HG02870 (cell line): ENCODE measurements around the gene MOB2.
"Not testable (repeated sequence)": the region's sequence is repeated elsewhere in the genome, so short reads cannot be mapped to it uniquely, and the experiment has no call there.

Experiments
- ATAC-seq: cut with Tn5 transposase; IDR thresholded peaks from one replicate; pipeline ENCODE4 v1.9.1; 2021; ENCODE audit warnings: mild to moderate bottlenecking, moderate library complexity; ENCODE audit not compliant: unreplicated experiment

The MOB2 gene

DNA sequence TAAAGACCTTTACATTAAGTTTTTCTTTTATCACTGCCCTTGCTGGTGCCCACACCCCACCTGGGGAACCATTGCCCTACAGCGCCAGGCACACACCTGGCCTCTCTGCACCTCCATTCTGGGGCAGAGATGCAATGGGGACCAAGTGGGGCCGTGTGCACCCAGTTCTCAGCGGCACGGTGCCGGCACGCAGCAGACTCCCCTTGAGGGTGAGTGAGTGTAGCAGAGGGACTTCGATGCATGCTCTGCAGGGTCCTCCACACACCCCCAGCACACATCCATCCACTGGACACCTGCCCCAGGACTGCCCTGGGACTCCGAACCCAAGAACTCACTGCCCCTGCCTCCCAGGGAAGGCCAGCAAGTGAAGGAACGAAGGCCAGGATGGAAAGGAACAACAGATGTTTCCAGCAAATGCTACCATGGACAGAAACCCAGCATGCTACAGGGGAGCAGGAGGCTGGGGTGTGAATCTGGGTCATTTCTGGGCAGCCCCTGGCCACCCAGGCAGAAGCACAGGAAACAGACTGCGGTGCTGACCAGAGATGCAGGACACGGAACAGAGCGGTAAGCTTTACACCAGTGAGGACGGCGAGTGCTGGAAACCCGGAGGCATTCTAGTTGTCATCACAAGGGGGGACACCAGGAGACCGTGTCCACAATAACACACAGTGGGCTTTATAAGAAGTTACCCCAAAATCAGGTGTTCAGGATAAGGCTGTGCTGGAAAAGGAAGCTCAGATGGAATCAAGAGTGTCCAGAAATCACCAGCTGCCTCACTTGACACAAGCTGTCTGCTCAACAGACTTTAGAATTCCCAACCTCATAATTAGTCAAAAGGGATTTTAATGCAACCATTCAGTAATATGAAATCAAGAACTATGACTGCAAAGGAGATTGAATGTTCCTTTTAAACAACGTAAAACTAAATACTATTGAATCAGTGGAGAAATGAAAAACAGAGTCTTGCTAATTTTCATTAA lies 32.7 kb upstream of the MOB2 start:
- ATAC-seq: no peak

DNA sequence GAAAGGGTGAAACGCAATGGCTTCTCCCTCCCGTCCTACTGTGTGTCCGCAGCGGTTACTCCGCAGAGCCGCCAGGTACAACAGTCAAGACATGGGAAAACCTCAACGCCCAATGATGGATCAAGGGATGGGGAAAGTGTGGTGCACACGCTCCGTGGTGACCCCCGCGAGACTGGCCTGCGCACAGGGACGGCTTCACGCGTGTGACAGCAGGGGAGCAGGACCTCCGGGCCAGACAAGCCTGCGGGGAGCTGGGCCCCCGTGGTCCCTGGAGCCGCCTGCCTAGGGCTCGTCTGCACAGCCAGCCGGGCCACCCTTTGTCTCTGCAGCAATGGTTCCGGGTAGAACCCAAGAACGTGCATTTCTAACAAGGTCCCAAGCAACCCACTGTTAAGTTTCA lies 31.7 kb upstream of the MOB2 start:
- no peak for ATAC-seq

DNA sequence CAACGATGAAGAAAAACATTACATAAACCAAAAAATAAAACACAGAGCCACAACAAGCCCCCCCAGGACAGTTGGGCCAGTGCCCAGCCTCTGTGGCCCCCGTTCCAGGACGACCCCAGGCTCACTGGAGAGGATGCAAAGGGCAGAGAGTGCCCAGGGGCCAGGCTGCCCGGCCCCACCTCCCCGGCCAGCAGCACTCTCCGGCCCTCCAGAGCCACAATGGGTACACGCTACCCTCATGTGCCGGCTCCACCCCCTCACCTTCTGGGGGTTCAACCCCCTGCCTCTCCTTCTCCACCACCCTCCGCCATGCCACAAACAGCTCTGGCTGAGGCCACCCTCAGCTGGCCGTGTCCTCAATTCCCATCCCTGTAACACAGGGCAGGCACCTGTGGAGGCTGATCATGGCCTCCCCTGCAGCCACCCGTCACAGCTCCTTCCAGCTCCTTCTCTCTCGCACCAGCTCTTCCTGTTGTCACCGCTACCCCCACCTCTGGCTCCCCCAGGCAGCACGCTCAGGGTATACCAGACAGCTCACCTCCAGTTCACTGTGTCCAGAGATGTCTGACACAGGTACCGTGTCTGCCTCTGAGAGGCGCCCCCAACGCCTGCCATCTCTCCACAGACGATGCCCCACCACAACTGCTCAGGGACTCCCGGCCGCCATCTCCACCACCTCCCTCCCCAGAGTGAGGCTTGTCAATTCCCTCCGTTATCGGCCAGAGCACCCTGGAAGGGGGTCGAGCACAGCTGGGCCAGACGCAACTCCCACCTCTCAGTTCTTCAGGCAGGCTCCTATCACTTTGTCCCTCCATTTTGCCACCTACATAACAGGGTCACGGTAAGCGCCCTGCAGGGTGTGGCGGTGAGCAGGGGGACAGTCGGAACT lies 30.8 kb upstream of the MOB2 start:
- no peak for ATAC-seq

DNA sequence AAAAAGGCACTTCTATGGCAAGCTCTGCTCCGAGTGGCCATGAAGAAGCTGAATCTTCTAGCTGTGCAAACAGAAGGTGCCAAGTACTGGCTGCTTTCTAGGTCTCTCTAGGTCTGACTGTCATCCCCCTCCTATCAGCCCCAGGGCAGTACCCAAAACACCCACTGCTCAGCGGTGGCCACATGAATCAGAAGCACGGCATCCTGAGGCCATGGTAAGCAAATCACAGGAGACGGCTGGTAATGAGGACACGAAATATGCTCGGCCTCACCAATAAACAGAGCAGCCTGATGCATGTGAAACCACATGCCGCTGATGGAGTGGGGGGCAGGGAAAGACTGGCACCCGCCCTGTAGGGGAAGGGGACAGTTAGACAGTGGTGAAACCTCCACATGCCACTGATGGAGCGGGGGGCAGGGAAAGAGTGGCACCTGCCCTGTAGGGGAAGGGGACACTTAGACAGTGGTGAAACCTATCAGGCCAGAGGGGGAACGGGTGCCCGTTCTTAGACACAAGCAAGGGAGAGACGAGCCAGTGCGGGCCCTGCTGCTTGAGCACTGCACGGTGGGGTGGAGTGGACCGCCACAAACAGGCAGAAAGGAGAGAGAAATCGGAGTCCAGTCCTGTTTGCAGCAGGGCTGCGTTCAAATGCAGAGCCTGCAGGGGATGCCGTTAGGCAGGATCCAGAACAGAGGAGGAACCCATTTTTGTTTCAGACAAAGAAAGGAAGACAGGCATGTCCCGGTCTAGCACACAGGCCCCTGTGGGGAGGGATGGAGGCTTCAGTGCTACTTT lies 29.9 kb upstream of the MOB2 start:
- no peak for ATAC-seq

DNA sequence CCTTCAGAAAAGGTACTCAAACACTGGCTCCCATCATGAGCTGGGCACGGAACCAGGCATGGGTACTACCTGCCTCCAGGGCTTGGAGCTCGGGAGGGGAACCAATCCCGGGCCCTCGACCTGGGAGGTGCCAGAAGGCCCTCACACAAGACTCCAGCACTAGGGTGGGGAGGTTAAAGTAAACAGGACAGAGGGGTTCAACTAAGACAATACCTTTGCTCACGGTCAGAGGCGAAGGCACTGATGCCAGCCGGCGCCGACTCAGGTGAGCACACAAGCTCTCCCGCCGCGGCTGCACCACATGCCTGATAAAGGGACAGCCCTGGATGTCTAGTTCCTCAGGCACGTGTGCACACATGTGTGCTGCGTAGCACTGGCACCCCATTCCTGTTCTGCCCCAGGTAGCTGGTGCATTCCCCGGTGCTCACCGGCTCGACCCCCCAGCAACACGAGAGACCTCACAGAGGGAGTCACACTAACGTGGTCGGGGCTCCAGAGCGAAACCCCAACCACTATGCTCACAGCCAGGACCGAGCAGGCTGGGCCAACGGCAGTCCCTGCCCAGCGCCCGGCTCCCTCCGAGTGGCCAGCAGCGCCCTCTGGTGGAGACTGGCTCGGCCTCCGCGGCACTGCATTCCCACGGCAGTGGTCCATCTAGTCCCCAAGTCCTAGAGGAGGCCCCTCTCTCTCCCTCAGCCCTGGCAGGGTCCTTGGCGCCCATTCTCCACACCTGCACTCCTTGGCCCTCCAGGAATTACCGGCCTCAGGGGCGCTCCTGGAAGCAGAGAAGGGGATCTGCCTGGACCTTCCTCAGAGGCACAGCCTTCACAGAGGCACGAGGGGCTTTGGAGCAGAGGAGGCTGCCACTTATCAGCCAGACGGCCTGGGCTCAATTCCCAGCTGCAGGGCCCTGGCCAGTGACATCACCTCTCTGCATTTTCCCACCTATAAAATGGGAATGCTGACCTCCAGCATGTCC lies 28.8 kb upstream of the MOB2 start:
- no peak for ATAC-seq

DNA sequence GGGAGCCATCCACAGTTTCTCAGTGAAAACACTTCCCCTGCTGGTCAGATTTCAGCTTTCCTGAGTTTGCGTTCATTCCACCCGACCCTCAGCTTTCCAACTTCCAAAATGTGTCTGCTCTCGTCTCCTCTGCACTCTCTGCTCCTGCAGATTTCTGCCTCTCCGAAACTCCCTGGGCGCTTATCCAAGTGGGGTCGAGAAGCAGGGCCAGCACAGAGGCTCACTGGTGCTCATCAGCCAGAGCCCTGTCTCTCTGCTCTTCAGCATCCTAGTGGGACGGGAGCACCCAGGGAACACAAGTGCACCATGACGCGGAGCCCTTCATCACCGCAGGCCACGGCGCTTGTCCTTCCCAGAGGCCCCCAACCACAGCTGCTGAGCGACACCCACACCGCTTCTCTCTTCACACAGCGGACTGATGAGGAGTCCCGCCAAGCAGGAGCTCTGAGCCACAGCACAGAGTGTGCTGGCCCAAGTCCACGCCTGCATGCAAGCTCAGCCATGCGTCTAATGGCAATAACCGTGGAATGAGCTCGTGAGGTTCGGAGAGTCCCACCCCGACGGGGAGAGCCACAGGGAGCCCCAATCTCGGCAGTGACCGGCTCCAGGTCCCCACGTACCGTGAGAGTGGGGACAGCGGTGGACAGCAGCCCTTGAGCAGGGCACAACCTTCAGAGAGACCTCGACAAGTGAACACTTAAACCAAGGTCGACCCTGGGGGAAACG lies 27.9 kb upstream of the MOB2 start:
- ATAC-seq: no peak

DNA sequence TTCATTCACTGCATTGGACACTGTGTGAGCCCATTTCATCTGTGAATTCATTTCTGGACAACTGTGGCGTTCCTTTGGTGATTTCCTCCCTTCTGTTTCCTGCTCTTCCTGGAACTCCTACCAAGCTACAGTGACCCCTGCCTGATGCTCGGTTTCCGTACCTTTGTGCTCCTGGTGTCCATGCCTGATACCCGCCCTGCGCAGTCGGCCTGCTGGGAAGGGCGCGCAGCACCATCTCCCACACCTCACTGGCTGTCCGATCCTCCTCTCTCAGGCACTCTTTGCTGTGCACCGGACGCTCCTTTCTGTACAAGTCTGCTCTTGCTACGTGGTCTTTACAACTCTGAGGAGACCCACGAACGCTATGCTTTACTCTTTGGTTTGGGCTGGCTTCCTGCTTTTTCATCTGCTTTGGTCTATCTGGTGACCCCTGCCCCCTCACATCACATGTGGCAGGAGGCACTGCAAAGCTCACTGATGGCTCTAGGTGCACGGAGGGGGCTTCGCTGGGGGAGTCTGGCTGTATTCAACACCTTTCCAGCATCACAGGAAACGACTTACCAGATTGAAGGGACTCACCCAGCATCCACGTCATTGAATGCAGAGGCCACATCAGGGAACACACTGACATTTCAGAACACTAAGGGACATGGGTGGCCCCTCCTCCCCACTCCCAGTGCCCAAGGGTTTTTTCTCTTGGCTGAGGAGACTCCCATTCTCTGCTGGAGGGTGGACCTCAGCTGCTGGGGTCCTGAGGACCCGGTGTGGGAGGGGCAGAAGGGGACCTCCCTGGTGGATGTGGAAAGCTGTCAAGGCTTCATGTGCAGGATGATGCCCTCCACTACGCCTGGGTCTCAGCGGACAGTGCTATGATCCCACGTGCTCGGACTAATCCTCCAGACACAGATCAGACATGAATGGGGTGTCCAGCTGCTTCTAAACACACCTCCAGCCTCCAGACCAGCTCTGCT lies 27.0 kb upstream of the MOB2 start:
- no peak for ATAC-seq

DNA sequence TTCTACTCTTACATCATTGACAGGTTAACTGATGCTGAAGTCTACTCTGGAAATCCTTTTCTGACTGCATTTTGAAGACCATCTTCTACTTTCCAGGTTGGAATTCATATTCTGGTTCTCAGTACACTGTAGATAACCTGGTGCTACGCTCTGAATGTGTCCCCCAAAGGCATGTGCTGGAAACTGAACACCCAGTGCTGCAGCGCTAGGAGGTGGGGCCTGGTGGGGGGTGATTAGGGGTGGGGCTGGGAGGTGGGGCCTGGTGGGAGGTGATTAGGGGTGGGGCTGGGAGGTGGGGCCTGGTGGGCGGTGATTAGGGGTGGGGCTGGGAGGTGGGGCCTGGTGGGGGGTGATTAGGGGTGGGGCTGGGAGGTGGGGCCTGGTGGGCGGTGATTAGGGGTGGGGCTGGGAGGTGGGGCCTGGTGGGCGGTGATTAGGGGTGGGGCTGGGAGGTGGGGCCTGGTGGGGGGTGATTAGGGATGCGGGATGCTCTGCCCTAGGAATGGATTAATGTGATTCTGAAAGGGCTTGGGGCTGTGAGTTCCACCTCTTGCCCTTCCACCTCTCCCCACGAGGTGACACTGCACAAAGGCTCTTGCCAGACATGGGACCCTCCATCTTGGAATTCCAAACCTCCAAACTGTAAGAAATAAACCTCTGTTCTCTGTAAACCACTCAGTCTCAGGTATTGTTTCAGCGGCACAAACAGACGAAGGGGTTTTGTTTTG lies 26.1 kb upstream of the MOB2 start:
- ATAC-seq: not testable (repeated sequence)

DNA sequence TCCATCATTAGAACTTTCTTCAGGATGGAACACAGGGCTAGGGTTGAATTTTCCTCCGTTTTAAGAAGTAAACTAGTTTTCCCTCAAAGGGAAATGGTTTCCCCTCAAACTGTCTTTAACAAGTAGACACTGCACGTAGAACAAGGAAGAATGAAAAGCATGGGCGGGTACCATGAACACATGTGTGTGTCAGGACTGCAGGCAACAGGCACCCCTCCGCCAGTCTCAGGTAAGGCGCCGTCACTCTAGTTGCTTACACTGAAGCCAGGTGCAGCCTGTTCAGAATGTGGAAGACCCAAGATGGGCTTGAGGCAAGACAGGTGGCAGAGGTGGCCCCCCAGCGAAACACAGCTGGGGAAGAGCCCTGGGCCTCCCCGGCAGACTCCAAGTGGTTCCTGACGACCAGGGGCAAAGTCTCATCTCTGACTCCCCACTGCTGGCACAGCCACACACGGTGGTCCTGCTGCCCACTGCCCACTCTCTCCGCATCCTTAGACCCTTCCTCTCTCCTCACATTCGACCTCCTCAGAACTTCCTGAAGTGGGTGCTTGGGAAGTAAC lies 25.4 kb upstream of the MOB2 start:
- no peak for ATAC-seq

DNA sequence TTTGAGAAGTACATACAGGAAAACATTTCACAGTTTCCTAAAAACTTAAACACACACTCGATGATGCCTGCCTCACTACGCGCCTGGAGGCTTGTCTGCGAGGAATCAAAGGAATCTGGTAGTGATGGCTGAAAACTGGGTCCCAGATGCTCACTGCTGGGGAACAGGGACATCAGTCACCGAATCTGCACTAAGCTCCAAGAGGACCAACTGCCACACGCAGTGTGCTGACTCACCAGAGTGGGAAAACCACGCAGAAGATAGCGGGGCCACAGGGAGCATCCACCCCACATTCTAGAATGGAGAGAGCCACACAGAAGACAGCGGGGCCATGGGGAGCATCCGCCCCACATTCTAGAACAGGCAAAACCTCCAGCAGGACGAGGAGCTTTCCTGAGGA lies 24.3 kb upstream of the MOB2 start:
- ATAC-seq: no peak

DNA sequence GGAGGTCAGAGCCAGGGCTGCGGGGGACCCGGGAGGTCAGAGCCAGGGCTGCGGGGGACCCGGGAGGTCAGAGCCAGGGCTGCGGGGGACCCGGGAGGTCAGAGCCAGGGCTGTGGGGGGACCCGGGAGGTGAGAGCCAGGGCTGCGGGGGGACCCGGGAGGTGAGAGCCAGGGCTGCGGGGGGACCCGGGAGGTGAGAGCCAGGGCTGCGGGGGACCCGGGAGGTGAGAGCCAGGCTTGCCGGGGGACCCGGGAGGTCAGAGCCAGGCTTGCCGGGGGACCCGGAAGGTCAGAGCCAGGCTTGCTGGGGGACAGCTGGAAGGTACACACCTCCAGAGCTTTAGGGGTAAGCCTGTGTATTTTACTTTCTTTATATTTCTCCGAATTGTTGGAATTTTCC lies 23.8 kb upstream of the MOB2 start:
- ATAC-seq: not testable (repeated sequence)

DNA sequence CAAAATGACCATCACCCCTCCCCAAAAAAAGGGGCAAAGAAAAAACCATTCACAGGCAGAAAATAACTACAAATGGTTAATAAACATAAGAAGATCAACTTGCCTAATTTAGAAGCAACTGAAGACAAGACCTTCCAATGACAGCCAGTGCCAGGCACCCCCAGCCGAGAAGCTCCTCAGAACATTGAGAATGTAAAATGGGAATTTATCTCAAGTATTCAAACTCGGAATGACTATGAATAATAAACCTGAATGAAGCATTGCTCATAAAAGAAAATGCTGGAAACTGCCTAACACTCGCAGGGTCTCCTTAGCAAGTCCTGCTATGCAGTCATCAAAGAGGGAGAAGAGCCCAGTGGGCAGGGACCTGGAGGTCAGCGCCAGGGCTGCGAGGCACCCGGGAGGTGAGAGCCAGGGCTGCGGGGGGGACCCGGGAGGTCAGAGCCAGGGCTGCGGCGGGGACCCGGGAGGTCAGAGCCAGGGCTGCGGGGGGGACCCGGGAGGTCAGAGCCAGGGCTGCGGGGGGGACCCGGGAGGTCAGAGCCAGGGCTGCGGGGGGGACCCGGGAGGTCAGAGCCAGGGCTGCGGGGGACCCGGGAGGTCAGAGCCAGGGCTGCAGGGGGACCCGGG lies 23.2 kb upstream of the MOB2 start:
- ATAC-seq: no peak

DNA sequence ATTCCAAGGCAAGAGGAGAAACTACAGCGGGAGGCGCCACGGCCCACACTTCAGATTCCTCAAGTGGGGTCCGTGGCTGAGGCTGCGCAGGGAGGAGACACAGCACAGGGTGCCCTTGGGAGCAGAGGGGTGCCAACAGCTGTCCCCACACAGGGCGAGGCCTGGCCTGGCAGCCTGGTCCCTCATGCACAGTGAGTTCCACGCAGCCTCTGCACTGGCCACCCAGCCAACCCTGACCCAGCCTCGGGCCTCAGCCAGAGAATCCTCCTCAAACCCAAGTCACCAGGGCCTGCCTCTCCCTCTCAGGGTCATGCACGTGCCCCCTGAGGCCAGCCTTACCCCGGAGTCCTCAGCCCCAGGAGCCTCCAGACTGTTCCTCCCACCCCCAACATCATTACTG lies 22.4 kb upstream of the MOB2 start:
- ATAC-seq: no peak

DNA sequence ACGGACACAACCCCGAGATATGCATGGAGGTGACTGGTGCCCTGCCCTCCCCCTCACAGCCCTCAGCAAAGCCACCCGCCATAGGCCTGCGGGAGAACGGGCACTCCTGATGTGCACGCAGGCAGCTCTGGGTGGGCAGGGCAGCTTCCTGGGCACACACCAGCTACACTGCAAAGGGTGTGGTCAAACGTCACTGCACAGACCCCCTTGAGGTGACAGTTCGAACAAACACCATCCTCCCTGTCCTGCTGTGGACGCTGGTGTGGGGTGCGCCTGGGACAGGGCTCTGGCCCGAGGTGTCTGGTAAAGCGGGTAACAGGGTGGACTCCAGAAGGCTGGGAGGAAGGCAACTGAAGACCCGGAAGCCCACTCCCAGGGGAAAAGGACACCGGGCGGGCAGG lies 21.9 kb upstream of the MOB2 start:
- no peak for ATAC-seq

DNA sequence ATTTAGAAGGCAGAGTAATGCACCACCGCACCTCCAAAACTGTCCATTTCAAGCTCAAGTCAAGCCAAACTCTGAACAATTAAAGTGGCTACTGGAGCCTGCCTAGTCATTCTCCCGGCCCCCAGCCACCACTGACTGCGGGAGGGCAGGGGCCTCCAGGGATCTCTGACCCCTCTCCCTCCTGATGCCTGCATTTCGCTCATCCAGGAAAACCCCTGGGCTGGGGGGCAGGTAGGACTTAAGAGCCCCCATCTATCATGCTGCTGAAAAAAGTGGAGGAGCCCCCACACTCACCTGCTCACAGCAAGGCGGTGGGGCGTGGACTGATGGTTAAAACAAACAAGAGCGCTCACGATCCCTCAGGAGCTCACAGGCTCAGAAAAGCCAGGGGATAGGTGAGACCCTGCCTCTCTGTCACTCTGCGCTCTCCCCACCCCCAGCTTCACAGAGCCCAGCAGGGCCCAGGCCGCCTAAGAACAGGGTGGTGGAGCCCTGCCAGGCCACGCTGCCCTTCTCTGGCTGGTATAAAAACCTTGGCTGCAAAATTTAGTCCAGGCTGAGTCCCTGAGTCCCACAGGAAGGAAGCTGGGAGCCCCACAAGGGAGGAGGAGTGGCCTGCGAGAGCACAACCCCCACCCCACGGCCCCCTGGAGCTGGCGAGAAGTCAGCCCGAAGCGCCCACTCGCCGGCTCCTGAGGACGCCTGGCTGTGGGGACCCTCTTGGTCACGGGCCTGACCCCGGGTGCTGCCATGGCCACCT lies 21.0 kb upstream of the MOB2 start:
- ATAC-seq: no peak

DNA sequence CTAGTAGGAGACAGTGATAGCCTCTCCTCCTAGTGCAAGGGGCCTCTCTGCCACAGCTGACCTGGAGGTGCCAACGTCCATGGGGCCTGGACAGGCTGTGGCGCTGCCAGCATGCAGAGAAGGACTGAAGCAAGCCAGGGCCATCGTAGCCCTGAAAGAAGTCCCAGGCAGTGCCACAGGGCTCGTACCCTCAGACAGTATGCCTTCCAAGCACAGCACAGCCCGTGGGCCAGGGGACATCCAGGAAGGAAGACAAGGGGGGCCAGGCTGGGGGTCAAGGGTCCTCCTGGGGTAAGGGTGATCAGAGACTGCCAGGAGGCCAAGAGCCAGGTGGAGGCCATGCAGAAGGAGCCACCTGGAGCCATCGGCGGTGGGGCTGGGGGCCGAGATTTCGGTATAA lies 20.4 kb upstream of the MOB2 start:
- ATAC-seq: no peak
